ENCODE measurements around the gene MBOAT1. TPM values are rescaled to one million over a fixed set of nuclear protein-coding genes. Genes with fewer than 3 reads are reported as not detected.

Gene MBOAT1
- total and polyA plus RNA-seq, 7 donors, result 0.31 to 2.7 (median 0.84) TPM

- Histone ChIP-seq H3K9me3 (no peaks in the 10 kb centered on the region), H3K27ac (no peak overlapping the region), H3K4me3 (no peak overlapping the region), H3K4me1 (no peaks in the 10 kb centered on the region), H3K27me3 (ENCODE audit: insufficient read depth in 3 of 3, low read length in 2 of 3) (no peaks in the 10 kb centered on the region), H3K36me3 (ENCODE audit: insufficient read depth in 1 of 2, low read depth in 1 of 2) (no peaks in the 10 kb centered on the region)
- intact Hi-C loops (cut with DNase I), result loop anchor here in 1 of 2 donors (5.0 kb wide), 1 partner anchor 45 kb away; the partner anchor contains the start of gene MBOAT1
- no peak for ATAC-seq
- 77 to 89% (median 81%) methylated on average over 2 of the region's 2 CpGs for WGBS, 3 donors
- TF ChIP-seq CTCF (IDR thresholded peaks at IDR 0.05), result no peak
- DNase-seq, result no peak
These were observed 44.7 kb downstream of the MBOAT1 start for GRCh38 chr6:20167601-20168000.

- no peaks in the 10 kb centered on the region for H3K9me3 ChIP-seq
- no peaks in the 10 kb centered on the region for H3K4me1 ChIP-seq
- no peaks in the 10 kb centered on the region for H3K27me3 ChIP-seq (ENCODE audit: insufficient read depth in 3 of 3, low read length in 2 of 3)
- no peaks in the 10 kb centered on the region for H3K36me3 ChIP-seq (ENCODE audit: insufficient read depth in 1 of 2, low read depth in 1 of 2)
- H3K27ac ChIP-seq, result no peak overlapping the region
- no peak for ATAC-seq
- DNase-seq, result no peak
- WGBS, 3 donors, result 91 to 98% (median 95%) methylated on average over 2 of the region's 2 CpGs
- H3K4me3 ChIP-seq, result no peak overlapping the region
- intact Hi-C loops (cut with DNase I), result loop anchor here in 1 of 2 donors (5.0 kb wide), 1 partner anchor 46 kb away; the partner anchor contains the start of gene MBOAT1
- no peak for TF ChIP-seq CTCF (IDR thresholded peaks at IDR 0.05)
These were observed 46.1 kb downstream of the MBOAT1 start for GRCh38 chr6:20166210-20166609.

DNA sequence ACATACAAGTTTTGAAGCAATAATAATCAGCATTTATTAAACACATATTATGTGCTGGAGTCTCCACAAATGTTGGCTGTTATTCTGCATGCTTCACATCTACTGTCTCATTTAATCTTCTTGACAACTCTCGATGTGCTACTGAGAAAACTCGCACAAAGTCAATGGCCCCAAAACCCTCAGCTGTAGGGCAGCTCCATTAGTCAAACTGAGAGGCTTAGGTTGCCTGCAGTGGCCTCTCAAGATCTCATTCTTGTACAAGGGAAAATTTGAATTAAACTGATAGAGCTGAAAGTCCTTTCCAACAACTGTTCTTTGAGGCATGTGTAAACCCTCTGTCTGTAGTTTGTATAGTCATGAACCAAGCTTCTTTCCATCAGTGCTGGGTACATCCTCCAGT lies 49.8 kb downstream of the MBOAT1 start:
- Histone ChIP-seq H3K9me3 (no peaks in the 10 kb centered on the region), H3K4me3 (no peak overlapping the region), H3K4me1 (no peaks in the 10 kb centered on the region), H3K36me3 (ENCODE audit: insufficient read depth in 1 of 2, low read depth in 1 of 2) (no peaks in the 10 kb centered on the region), H3K27me3 (ENCODE audit: insufficient read depth in 3 of 3, low read length in 2 of 3) (no peaks in the 10 kb centered on the region), H3K27ac (no peak overlapping the region)
- DNase-seq (no peak), ATAC-seq (no peak)
- 70 to 98% (median 93%) methylated on average over 2 of the region's 2 CpGs for WGBS, 3 donors
- intact Hi-C loops (cut with DNase I), result no loop called here
- no peak for TF ChIP-seq CTCF (IDR thresholded peaks at IDR 0.05)

DNA sequence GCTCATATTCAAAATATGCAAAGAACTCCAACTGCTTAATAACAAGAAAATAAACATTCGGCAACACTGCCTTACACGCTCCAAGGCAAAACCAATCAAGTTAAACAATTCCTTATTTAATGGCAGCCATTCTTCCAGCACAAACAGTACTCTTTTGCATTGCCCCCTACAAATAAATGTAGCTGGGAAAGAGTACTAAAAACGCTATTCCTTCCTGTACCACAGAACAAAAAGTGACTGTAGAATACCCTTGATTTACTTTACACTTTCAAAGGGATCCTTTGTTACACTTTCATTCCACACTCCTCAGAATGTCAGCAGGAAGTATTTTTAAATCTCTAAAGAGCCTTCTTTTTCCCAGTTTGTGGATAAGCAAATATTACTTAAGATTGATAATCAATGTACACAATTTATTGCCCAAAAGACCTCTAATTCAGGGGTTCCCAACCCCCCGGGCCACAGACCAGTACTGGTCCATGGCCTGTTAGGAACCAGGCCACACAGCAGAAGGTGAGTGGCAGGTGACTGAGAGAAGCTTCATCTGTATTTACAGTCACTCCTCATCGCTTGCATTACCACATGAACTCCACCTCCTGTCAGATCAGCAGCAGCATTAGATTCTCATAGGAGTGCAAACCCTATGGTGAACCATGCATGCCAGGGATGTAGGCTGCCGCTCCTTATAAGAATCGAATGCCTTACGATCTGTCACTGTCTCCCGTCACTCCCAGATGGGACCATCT lies 51.6 kb downstream of the MBOAT1 start:
- Histone ChIP-seq H3K4me3 (no peak overlapping the region), H3K36me3 (ENCODE audit: insufficient read depth in 1 of 2, low read depth in 1 of 2) (no peaks in the 10 kb centered on the region), H3K27ac (no peak overlapping the region), H3K9me3 (no peaks in the 10 kb centered on the region), H3K27me3 (ENCODE audit: insufficient read depth in 3 of 3, low read length in 2 of 3) (no peaks in the 10 kb centered on the region), H3K4me1 (no peaks in the 10 kb centered on the region)
- no peak for ATAC-seq
- 84 to 89% (median 84%) methylated on average over 9 of the region's 9 CpGs for WGBS, 3 donors
- no peak for TF ChIP-seq CTCF (IDR thresholded peaks at IDR 0.05)
- no peak for DNase-seq
- intact Hi-C loops (cut with DNase I), result no loop called here
